ENCODE measurements around the gene PCGF1.
"Not testable (repeated sequence)": the region's sequence is repeated elsewhere in the genome, so short reads cannot be mapped to it uniquely, and the experiment has no call there.

The PCGF1 gene

DNA sequence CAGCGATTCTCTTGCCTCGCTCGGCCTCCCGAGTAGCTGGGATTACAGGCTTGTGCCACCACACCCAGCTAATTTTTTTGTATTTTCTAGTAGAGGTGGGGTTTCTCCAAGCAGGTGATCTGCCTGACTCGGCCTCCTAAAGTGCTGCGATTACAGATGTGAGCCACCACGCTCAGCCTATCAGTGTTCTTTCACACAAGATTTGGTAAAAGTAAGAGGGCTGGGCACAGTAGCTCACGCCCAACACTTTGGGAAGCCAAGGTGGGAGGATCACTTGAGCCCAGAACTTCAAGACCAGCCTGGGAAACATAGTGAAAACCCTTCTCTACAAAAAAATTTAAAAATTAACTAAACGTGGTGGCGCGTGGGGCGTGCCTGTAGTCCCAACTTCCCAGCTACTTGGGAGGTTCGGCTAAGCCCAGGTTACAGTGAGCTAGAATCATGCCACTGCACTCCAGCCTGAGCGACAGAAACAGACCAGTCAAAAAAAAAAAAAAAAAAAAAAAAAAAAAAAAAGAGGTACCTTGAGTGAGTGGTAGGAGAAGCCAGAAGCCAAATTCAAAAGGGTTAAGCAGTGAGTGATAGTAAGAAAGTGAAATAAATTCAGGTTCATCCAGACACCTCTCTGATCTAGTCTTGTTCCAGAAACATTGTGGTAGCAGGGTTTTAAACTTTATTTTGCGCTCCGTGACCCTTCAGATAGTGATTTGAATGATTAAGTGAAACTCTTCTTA is 36.0 kb downstream of the PCGF1 start:
- no peak for ATAC-seq (ENCODE audit: low read depth)
- Histone ChIP-seq H3K9me3 (ENCODE audit: severe bottlenecking) (no peaks in the 10 kb centered on the region), H3K4me3 (ENCODE audit: severe bottlenecking) (peak overlapping the region; percentile 42), H3K27me3 (ENCODE audit: insufficient read depth, poor library complexity, severe bottlenecking) (no peaks in the 10 kb centered on the region), H3K36me3 (ENCODE audit: low read depth) (peaks cover 18% of the 10 kb centered on the region), H3K27ac (ENCODE audit: poor library complexity, severe bottlenecking) (peak overlapping the region; percentile 90), H3K4me1 (ENCODE audit: insufficient read depth, poor library complexity, severe bottlenecking) (peaks cover 3% of the 10 kb centered on the region)
- TF ChIP-seq CTCF (IDR thresholded peaks at IDR 0.05; ENCODE audit: poor library complexity, severe bottlenecking), result no peak
- DNase-seq (ENCODE audit: low spot score), result no peak

- H3K4me1 ChIP-seq (ENCODE audit: insufficient read depth, poor library complexity, severe bottlenecking); H3K27me3 ChIP-seq (ENCODE audit: insufficient read depth, poor library complexity, severe bottlenecking); H3K4me3 ChIP-seq (ENCODE audit: severe bottlenecking); ATAC-seq (ENCODE audit: low read depth); H3K9me3 ChIP-seq (ENCODE audit: severe bottlenecking); DNase-seq (ENCODE audit: low spot score): not testable (repeated sequence)
- H3K36me3 ChIP-seq (ENCODE audit: low read depth), result peaks cover 12% of the 10 kb centered on the region; the same call in 1 of the 2 replicates
- H3K27ac ChIP-seq (ENCODE audit: poor library complexity, severe bottlenecking), result peak overlapping the region; percentile 90
These were observed 36.8 kb downstream of the PCGF1 start for GRCh38 chr2:74470742-74471141.

DNA sequence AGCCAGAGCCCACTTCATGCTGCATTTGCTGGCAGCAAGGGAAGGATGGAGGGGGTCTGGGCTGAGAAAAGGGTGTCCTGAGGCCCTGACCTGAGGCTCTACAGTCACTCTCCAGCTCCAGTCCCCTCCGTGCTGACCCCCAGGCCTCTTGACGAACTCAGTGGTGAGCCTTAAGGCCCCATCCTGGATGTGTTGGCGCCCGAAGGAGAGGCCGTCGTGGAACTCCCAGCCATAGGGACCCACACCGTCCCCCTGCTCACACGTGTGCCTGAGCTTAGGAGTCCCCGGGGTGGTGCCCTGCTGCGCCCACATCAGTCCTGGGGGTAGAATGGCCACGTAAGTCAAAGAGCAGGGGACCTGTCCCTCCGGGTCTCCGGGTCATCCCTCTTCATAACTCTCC is 43.1 kb downstream of the PCGF1 start:
- Histone ChIP-seq H3K9me3 (ENCODE audit: severe bottlenecking) (no peaks in the 10 kb centered on the region), H3K27ac (ENCODE audit: poor library complexity, severe bottlenecking) (peak overlapping the region; percentile 50), H3K36me3 (ENCODE audit: low read depth) (peaks cover 21% of the 10 kb centered on the region), H3K4me1 (ENCODE audit: insufficient read depth, poor library complexity, severe bottlenecking) (no peaks in the 10 kb centered on the region), H3K27me3 (ENCODE audit: insufficient read depth, poor library complexity, severe bottlenecking) (no peaks in the 10 kb centered on the region), H3K4me3 (ENCODE audit: severe bottlenecking) (peak overlapping the region; percentile 71)
- DNase-seq (ENCODE audit: low spot score), result no peak
- peak; percentile 13 for ATAC-seq (ENCODE audit: low read depth)
- TF ChIP-seq CTCF (IDR thresholded peaks at IDR 0.05; ENCODE audit: poor library complexity, severe bottlenecking), result no peak

- Histone ChIP-seq H3K4me1 (ENCODE audit: insufficient read depth, poor library complexity, severe bottlenecking) (no peaks in the 10 kb centered on the region), H3K27ac (ENCODE audit: poor library complexity, severe bottlenecking) (no peak overlapping the region), H3K36me3 (ENCODE audit: low read depth) (peaks cover 21% of the 10 kb centered on the region), H3K27me3 (ENCODE audit: insufficient read depth, poor library complexity, severe bottlenecking) (no peaks in the 10 kb centered on the region), H3K4me3 (ENCODE audit: severe bottlenecking) (no peak overlapping the region), H3K9me3 (ENCODE audit: severe bottlenecking) (no peaks in the 10 kb centered on the region)
- no peak for DNase-seq (ENCODE audit: low spot score)
- no peak for ATAC-seq (ENCODE audit: low read depth)
- TF ChIP-seq CTCF (IDR thresholded peaks at IDR 0.05; ENCODE audit: poor library complexity, severe bottlenecking), result no peak
These were observed 44.7 kb downstream of the PCGF1 start for GRCh38 chr2:74462786-74463105.

GRCh38 chr2:74462054-74462785 is 45.3 kb downstream of the PCGF1 start:
- H3K27ac ChIP-seq (ENCODE audit: poor library complexity, severe bottlenecking), result no peak overlapping the region
- no peak for TF ChIP-seq CTCF (IDR thresholded peaks at IDR 0.05; ENCODE audit: poor library complexity, severe bottlenecking)

More at GRCh38 chr2:74462054-74462785, 45.3 kb downstream of the PCGF1 start:
- ATAC-seq (ENCODE audit: low read depth) (no peak), DNase-seq (ENCODE audit: low spot score) (no peak)
- Histone ChIP-seq H3K27me3 (ENCODE audit: insufficient read depth, poor library complexity, severe bottlenecking) (no peaks in the 10 kb centered on the region), H3K9me3 (ENCODE audit: severe bottlenecking) (no peaks in the 10 kb centered on the region), H3K4me3 (ENCODE audit: severe bottlenecking) (no peak overlapping the region), H3K36me3 (ENCODE audit: low read depth) (peaks cover 21% of the 10 kb centered on the region), H3K4me1 (ENCODE audit: insufficient read depth, poor library complexity, severe bottlenecking) (no peaks in the 10 kb centered on the region)

Data from RWPE2 (cell line).